ENCODE data around the gene MYO1C.
"Not testable (repeated sequence)": the region's sequence is repeated elsewhere in the genome, so short reads cannot be mapped to it uniquely, and the experiment has no call there.

Gene MYO1C

GRCh38 chr17:1492249-1493206 lies at the start of gene MYO1C:
Gene MYO1C (minus strand): TSS chr17:1492686. CDS start chr17:1492487, 199 bp downstream.
- peak in 1 of 10 donors; percentile 88 for DNase-seq
- intact Hi-C loops (cut with DNase I): loop anchor here (5.0 kb wide), 1 partner anchor 35 kb away; the partner anchor contains the start of gene CRK

GRCh38 chr17:1541367-1541904 lies 49.0 kb upstream of the MYO1C start:
- DNase-seq: peak in 2 of 10 donors; percentile 8 to 9

GRCh38 chr17:1539811-1540210 lies 47.3 kb upstream of the MYO1C start:
- peak in 2 of 10 donors; percentile 36 to 68 for DNase-seq
- intact Hi-C loops (cut with DNase I): no loop called here

More at GRCh38 chr17:1541367-1541904, 49.0 kb upstream of the MYO1C start:
- intact Hi-C loops (cut with DNase I): no loop called here

- intact Hi-C loops (cut with DNase I): no loop called here
- DNase-seq: no peak
Observed at GRCh38 chr17:1535737-1536136, 43.3 kb upstream of the MYO1C start.

GRCh38 chr17:1533661-1534325 lies 41.3 kb upstream of the MYO1C start:
- peak in 5 of 10 donors; percentile 15 to 81 (median 30) for DNase-seq
- intact Hi-C loops (cut with DNase I): no loop called here

- peak in 3 of 10 donors; percentile 32 to 87 (median 53) for DNase-seq
- intact Hi-C loops (cut with DNase I): no loop called here
Observed at GRCh38 chr17:1532836-1533602, 40.5 kb upstream of the MYO1C start.

- intact Hi-C loops (cut with DNase I): no loop called here
- no peak for DNase-seq
Observed at GRCh38 chr17:1529863-1530262, 37.4 kb upstream of the MYO1C start.

GRCh38 chr17:1526876-1527275 lies 34.4 kb upstream of the MYO1C start:
- DNase-seq; intact Hi-C loops (cut with DNase I): not testable (repeated sequence)

- peak in 1 of 10 donors; percentile 4 for DNase-seq
- intact Hi-C loops (cut with DNase I): no loop called here
Observed at GRCh38 chr17:1522626-1523025, 30.1 kb upstream of the MYO1C start.

GRCh38 chr17:1521086-1521640 lies 28.7 kb upstream of the MYO1C start:
- DNase-seq: peak in 1 of 10 donors; percentile 40
- intact Hi-C loops (cut with DNase I): no loop called here

GRCh38 chr17:1519678-1520077 lies 27.2 kb upstream of the MYO1C start:
- intact Hi-C loops (cut with DNase I): loop anchor here (10.0 kb wide), 1 partner anchor 255 kb away; no protein-coding TSS in a partner anchor
- DNase-seq: no peak

GRCh38 chr17:1518410-1518809 lies 25.9 kb upstream of the MYO1C start:
- intact Hi-C loops (cut with DNase I): loop anchor here (10.0 kb wide), 1 partner anchor 254 kb away; no protein-coding TSS in a partner anchor
- DNase-seq: no peak

- peak; percentile 97 to 100 (median 98) for DNase-seq
- intact Hi-C loops (cut with DNase I): loop anchor here (1.0 to 10.0 kb wide), 4 partner anchors 46 to 252 kb away; partner anchors contain the start of gene PITPNA
Observed at GRCh38 chr17:1516388-1517161, 24.1 kb upstream of the MYO1C start, which contains the start of gene INPP5K. Gene INPP5K (minus strand): TSS chr17:1516612. CDS start chr17:1516499, 113 bp downstream.

GRCh38 chr17:1515640-1516387 lies 23.3 kb upstream of the MYO1C start:
- DNase-seq: peak in 1 of 10 donors; percentile 32
- intact Hi-C loops (cut with DNase I): loop anchor here (1.0 to 10.0 kb wide), 4 partner anchors 47 to 251 kb away; partner anchors contain the start of gene PITPNA

GRCh38 chr17:1512351-1512750 lies 19.9 kb upstream of the MYO1C start:
- DNase-seq: no peak

GRCh38 chr17:1511756-1512321 lies 19.4 kb upstream of the MYO1C start:
- intact Hi-C loops (cut with DNase I): loop anchor here (10.0 kb wide), 1 partner anchor 247 kb away; no protein-coding TSS in a partner anchor
- DNase-seq: no peak

More at GRCh38 chr17:1512351-1512750, 19.9 kb upstream of the MYO1C start:
- intact Hi-C loops (cut with DNase I): loop anchor here (10.0 kb wide), 1 partner anchor 248 kb away; no protein-coding TSS in a partner anchor

GRCh38 chr17:1511290-1511689 lies 18.8 kb upstream of the MYO1C start:
- no peak for DNase-seq
- intact Hi-C loops (cut with DNase I): loop anchor here (10.0 kb wide), 1 partner anchor 246 kb away; no protein-coding TSS in a partner anchor
